Measurements from ENCODE around the gene SBF1.

DNA sequence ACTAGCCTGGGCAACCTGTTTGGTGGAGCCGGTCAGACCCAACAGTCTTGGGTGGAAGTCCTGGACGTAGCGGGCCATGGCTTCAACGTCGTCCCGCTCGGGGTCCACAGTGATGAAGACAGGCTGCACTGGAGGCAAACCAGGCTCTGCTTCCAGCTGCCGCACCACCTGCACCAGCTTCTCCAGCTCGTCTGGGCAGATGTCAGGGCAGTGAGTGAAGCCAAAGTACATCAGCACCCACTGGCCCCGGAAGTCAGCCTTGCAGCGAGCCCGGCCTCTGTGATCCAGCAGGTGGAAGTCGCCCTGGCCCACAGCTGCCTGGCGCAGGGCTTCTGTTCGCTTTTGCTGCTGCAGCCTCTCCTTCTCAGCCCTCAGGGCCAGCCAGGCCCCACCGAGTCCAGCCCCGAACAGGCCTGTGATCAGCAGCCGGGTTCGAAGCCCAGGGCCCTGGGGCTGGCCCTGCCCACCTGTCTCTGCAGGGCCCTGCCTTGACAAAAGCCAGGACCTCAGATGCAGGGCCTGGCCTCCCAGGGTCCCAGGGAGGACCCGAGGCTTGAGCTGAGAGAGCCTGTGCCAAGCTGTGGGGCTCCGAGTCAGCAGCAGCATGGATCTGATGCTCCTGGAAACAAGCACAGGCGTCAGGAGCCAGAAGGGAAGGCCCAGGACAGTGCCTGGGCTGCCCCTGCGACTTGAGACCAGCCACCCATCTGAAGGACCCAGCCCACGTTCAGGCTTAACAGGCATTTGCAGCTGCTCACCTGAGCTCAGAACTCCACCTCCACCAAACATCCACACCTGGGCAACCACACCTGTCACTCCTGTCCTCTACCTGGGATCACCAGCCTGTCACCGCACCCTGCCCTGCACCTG lies 49.2 kb upstream of the SBF1 start:
- TF ChIP-seq, protein P1, sequence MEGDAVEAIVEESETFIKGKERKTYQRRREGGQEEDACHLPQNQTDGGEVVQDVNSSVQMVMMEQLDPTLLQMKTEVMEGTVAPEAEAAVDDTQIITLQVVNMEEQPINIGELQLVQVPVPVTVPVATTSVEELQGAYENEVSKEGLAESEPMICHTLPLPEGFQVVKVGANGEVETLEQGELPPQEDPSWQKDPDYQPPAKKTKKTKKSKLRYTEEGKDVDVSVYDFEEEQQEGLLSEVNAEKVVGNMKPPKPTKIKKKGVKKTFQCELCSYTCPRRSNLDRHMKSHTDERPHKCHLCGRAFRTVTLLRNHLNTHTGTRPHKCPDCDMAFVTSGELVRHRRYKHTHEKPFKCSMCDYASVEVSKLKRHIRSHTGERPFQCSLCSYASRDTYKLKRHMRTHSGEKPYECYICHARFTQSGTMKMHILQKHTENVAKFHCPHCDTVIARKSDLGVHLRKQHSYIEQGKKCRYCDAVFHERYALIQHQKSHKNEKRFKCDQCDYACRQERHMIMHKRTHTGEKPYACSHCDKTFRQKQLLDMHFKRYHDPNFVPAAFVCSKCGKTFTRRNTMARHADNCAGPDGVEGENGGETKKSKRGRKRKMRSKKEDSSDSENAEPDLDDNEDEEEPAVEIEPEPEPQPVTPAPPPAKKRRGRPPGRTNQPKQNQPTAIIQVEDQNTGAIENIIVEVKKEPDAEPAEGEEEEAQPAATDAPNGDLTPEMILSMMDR (optimal IDR thresholded peaks at IDR 0.05 in 1 of 3, IDR thresholded peaks at IDR 0.05 in 1 of 3, conservative IDR thresholded peaks at IDR 0.05 in 1 of 3; ENCODE audit: extremely low read depth in 1 of 3, insufficient read depth in 2 of 3, low read length in 3 of 3) = no peak
- TF ChIP-seq EZH2 (IDR thresholded peaks at IDR 0.05; ENCODE audit: low read length) = no peak

Measured in keratinocyte (primary cell).